ENCODE measurements around the gene TNP2. TPM values are rescaled to one million over a fixed set of nuclear protein-coding genes. Genes with fewer than 3 reads are reported as not detected.

The TNP2 gene
- total and polyA plus RNA-seq, 9 of the 15 experiments (the other 6 are each of a cell fraction or from before 2014, with no cell fraction given), result not detected

DNA sequence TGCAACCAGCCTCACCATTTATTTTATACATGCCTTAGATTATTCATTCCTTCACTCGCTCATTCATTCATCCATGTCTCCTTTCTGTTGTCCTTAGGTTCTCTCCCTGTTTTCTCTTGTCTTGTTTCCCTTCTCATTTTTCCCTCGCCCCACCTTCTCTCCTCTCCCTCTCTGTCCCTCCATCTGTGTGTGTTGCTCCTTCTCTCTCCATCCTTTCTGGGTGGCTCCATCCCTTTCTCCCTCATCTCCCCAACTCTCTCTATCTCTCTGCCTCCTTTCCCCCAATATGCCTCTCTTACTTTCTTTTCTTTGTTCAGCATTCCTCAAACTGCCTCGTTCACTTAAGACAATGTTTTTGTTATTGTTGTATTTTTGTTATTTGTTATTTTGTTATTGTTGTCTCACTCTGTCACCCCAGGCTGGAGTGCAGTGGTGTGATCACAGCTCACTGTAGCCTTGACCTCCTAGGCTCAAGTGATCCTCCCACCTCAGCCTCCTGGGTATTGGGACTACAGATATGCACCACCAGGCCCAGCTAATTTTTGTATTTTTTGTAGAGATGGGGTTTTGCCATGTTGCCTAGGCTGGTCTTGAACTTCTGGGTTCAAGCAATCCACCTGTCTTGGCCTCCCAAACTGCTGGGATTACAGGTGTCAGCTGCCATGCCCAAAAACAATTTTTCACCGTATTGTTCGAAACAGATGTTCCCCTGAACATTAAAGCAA lies 27.5 kb downstream of the TNP2 start:
- Histone ChIP-seq H3K9me3 (replicated peaks; ENCODE audit: control insufficient read depth, insufficient read depth, low read depth, low read length) (no peaks in the 10 kb centered on the region), H3K4me1 (replicated peaks in 1 of 2; ENCODE audit: control insufficient read depth in 2 of 2, insufficient read depth in 2 of 2, low read length in 2 of 2) (peaks cover 33 to 34% of the 10 kb centered on the region in 2 experiments), H3K27me3 (ENCODE audit: control insufficient read depth in 2 of 2, insufficient read depth in 2 of 2, low read length in 2 of 2) (no peaks in the 10 kb centered on the region), H3K4me3 (no peak overlapping the region), H2AFZ (ENCODE audit: low read depth, low read length) (no peak overlapping the region), H3K27ac (ENCODE audit: extremely low read depth, low read depth, low read length) (no peak overlapping the region), H3K79me2 (ENCODE audit: control insufficient read depth, insufficient read depth, low read length) (peaks cover 14% of the 10 kb centered on the region; the same call in 2 of the 3 replicates), H3K36me3 (ENCODE audit: control insufficient read depth, insufficient read depth, low read length) (no peaks in the 10 kb centered on the region), H3K4me2 (ENCODE audit: insufficient read depth, low read length) (no peak overlapping the region), H3K9ac (ENCODE audit: insufficient read depth in 1 of 2, low read depth in 2 of 2, low read length in 2 of 2) (no peak overlapping the region), H3K9me1 (ENCODE audit: control insufficient read depth, insufficient read depth, low read length) (no peaks in the 10 kb centered on the region), H4K20me1 (replicated peaks; ENCODE audit: control insufficient read depth, insufficient read depth, low read length) (no peaks in the 10 kb centered on the region; the same call in 1 of the 2 replicates)
- intact Hi-C loops (cut with micrococcal nuclease) (no loop called here), in situ Hi-C loops (cut with MboI) (no loop called here)
- DNase-seq (ENCODE audit: extremely low read depth in 1 of 4, low spot score in 3 of 4) (no peak), FAIRE-seq (no peak), ATAC-seq (no peak)
- 78% methylated on average over 5 of the region's 5 CpGs for WGBS (ENCODE audit: insufficient coverage, low coverage, missing lambda C conversion rate)
- ChIA-PET POLR2A (interaction anchor here (1.5 to 2.5 kb wide), 2 partner anchors 10 to 13 kb away, joined by 9 to 16 read pairs; partner anchors contain the start of gene SOCS1), CTCF (ENCODE audit: low intra/inter-chr PET ratio) (no interaction called here)
- TF ChIP-seq TCF7 (IDR thresholded peaks at IDR 0.05; ENCODE audit: borderline replicate concordance) (no peak), HDAC2 (IDR thresholded peaks at IDR 0.05) (no peak), THRB (CRISPR knock-in tag; conservative IDR thresholded peaks at IDR 0.05) (0 out of 2 replicates have a peak, but pooled peaks have one; percentile 22), KDM1A (IDR thresholded peaks at IDR 0.05) (peak in 1 of 2 experiments; percentile 14; a peak in 1 of 4 replicates)
- TF ChIP-seq, protein P1, sequence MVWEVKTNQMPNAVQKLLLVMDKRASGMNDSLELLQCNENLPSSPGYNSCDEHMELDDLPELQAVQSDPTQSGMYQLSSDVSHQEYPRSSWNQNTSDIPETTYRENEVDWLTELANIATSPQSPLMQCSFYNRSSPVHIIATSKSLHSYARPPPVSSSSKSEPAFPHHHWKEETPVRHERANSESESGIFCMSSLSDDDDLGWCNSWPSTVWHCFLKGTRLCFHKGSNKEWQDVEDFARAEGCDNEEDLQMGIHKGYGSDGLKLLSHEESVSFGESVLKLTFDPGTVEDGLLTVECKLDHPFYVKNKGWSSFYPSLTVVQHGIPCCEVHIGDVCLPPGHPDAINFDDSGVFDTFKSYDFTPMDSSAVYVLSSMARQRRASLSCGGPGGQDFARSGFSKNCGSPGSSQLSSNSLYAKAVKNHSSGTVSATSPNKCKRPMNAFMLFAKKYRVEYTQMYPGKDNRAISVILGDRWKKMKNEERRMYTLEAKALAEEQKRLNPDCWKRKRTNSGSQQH (CRISPR knock-in tag; IDR thresholded peaks at IDR 0.05), result peak; percentile 17; the same call in 1 of the 2 replicates
- BruUV-seq (replicated peaks), result no TSS peak

Measured in K562 (cell line).